Endothelial cell (in vitro differentiated cells): Measurements from ENCODE around the gene ANO2. TPM values are rescaled to one million over a fixed set of nuclear protein-coding genes. Genes with fewer than 3 reads are reported as not detected.

ENCODE experiments used
- DNase-seq: peaks from one replicate; pipeline ENCODE4 v3.0.0; 2021; ENCODE audit warnings: low spot score
- H3K27ac Mint-ChIP-seq: one replicate; pipeline ENCODE4 v1.8.0; 2021; ENCODE audit warnings: mixed read lengths, inconsistent platforms; ENCODE audit not compliant: unreplicated experiment
- H3K27me3 Mint-ChIP-seq: one replicate; pipeline ENCODE4 v1.8.0; 2021; ENCODE audit warnings: mild to moderate bottlenecking, moderate library complexity, mixed read lengths, inconsistent platforms; ENCODE audit not compliant: unreplicated experiment
- H3K36me3 Mint-ChIP-seq: one replicate; pipeline ENCODE4 v1.8.0; 2021; ENCODE audit warnings: mild to moderate bottlenecking, low read depth, mixed read lengths, inconsistent platforms; ENCODE audit not compliant: unreplicated experiment
- H3K4me1 Mint-ChIP-seq: one replicate; pipeline ENCODE4 v1.8.0; 2021; ENCODE audit warnings: mild to moderate bottlenecking, mixed read lengths, inconsistent platforms; ENCODE audit not compliant: unreplicated experiment
- H3K4me3 Mint-ChIP-seq: one replicate; pipeline ENCODE4 v1.8.0; 2021; ENCODE audit warnings: mild to moderate bottlenecking, mixed read lengths, inconsistent platforms; ENCODE audit not compliant: unreplicated experiment
- H3K9me3 Mint-ChIP-seq: one replicate; pipeline ENCODE4 v1.8.0; 2021; ENCODE audit warnings: mixed read lengths, inconsistent platforms; ENCODE audit not compliant: unreplicated experiment
- CTCF ChIP-seq: fragments of 200-600 bp; sonication (generic); IDR thresholded peaks from one replicate; pipeline ENCODE4 v1.5.0; 2021; ENCODE audit warnings: antibody characterized with exemption; ENCODE audit not compliant: unreplicated experiment
- total RNA-seq: library from RNA; stranded (reverse); fragmentation: NEBNext Ultra II Directional; extraction: Animal tissue kit (Norgen Biotek cat#: 25700); gene quantifications from one replicate; pipeline ENCODE4 v1.2.1, GENCODE V29; 2021; ENCODE audit not compliant: unreplicated experiment

ANO2 gene
- total RNA-seq, 1 donor from 2014 or later = 4.5 TPM

GRCh38 chr12:5656836-5657235 is 288.2 kb downstream of the ANO2 start:
- Mint-ChIP-seq H3K27ac (no peak overlapping the region), H3K9me3 (no peaks in the 10 kb centered on the region), H3K4me1 (no peaks in the 10 kb centered on the region), H3K27me3 (no peaks in the 10 kb centered on the region), H3K36me3 (no peaks in the 10 kb centered on the region), H3K4me3 (no peak overlapping the region)
- no peak for DNase-seq
- TF ChIP-seq CTCF = no peak

DNA sequence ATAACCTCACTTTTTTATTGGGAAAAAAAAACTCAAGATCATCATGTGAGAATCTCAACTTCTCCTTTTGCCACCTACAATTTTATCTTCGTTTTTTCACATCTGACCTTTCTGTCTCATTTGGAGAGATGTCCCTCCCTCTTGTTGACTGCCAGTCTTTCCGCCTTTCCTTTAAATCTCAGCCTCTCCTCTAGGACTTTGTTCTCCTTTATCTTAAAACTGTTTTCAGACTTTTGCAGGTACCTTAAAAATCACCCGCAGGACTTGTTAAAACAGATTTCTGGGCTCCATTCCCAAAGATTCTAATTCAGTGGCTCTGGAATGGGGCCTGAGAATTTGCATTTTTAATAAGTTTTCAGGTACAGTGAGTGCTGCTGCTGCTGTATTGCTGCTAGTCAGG is 289.9 kb downstream of the ANO2 start:
- Mint-ChIP-seq H3K36me3 (no peaks in the 10 kb centered on the region), H3K27ac (no peak overlapping the region), H3K27me3 (no peaks in the 10 kb centered on the region), H3K9me3 (no peaks in the 10 kb centered on the region), H3K4me3 (no peak overlapping the region), H3K4me1 (no peaks in the 10 kb centered on the region)
- no peak for TF ChIP-seq CTCF
- no peak for DNase-seq

DNA sequence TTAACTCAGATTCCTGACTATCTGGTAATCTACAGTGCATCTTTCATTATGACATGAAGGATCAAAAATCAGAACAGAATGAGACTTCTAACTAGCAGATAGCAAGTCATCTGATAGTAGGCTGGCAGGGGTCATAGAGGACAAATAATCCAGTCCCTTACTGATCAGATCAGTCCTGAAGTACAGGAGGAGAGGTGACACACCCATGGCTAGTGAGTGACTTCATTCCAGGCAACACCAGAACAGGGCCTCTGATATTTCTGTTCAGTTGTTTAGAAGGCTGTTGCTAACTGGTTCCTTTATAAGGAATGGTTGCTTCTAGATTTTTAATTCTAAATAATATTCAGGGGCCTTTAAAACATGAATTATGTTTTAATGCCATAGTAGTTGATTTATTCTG is 291.0 kb downstream of the ANO2 start:
- Mint-ChIP-seq H3K4me3 (no peak overlapping the region), H3K27me3 (no peaks in the 10 kb centered on the region), H3K9me3 (no peaks in the 10 kb centered on the region), H3K36me3 (no peaks in the 10 kb centered on the region), H3K27ac (no peak overlapping the region), H3K4me1 (no peaks in the 10 kb centered on the region)
- no peak for DNase-seq
- TF ChIP-seq CTCF = no peak

DNA sequence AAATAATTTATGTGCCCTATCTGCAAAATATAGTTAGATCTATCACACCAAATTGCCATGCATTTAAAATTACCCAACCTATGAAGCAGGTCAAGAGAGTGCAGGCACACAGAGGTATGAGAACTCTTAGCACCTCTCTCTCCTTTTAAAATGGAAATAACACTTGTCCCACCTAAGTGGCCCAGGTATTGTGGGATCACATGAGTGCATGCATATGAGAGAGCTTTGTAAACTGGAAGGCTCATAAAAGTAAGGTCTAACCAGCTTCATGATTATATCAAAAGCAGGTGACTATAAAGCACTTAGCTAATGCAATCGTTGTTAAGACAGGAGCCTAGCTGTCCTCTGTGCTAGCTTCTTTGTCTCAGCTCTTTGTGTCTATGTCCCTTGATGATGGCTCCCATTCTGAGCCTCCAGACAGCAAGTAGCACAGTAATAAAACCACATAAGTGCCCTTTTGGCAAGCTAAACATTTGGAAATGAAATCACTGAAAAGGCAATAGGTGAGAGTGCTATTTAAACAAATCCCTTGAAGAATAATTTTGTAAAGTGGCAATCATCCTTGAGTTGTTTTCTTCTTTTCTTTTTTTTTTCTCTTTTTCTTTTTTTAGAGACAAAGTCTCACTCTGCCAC is 294.1 kb downstream of the ANO2 start:
- TF ChIP-seq CTCF = no peak
- Mint-ChIP-seq H3K4me3 (no peak overlapping the region), H3K27ac (no peak overlapping the region)

GRCh38 chr12:5650281-5650680 is 294.8 kb downstream of the ANO2 start:
- no peak overlapping the region for H3K27ac Mint-ChIP-seq
- DNase-seq = no peak
- H3K27me3 Mint-ChIP-seq = no peaks in the 10 kb centered on the region
- H3K4me1 Mint-ChIP-seq = no peaks in the 10 kb centered on the region
- H3K4me3 Mint-ChIP-seq = no peak overlapping the region
- no peak for TF ChIP-seq CTCF
- no peaks in the 10 kb centered on the region for H3K36me3 Mint-ChIP-seq
- no peaks in the 10 kb centered on the region for H3K9me3 Mint-ChIP-seq

More for the DNA sequence above, 294.1 kb downstream of the ANO2 start:
- no peak for DNase-seq
- Mint-ChIP-seq H3K9me3 (no peaks in the 10 kb centered on the region), H3K36me3 (no peaks in the 10 kb centered on the region), H3K27me3 (no peaks in the 10 kb centered on the region), H3K4me1 (no peaks in the 10 kb centered on the region)
